Stimulated activated CD8-positive, alpha-beta memory T cell treated with anti-CD3 and anti-CD28 coated beads, Interleukin-15, amount 100 ng/mL, for 24 hours (primary cell): ENCODE results near the gene PKD1.
"Not testable (repeated sequence)": the region's sequence is repeated elsewhere in the genome, so short reads cannot be mapped to it uniquely, and the experiment has no call there.

Source experiments
- DNase-seq: peaks from one replicate; pipeline ENCODE4 v3.0.0-alpha.2; 2020; ENCODE audit warnings: low read depth

PKD1 gene

DNA sequence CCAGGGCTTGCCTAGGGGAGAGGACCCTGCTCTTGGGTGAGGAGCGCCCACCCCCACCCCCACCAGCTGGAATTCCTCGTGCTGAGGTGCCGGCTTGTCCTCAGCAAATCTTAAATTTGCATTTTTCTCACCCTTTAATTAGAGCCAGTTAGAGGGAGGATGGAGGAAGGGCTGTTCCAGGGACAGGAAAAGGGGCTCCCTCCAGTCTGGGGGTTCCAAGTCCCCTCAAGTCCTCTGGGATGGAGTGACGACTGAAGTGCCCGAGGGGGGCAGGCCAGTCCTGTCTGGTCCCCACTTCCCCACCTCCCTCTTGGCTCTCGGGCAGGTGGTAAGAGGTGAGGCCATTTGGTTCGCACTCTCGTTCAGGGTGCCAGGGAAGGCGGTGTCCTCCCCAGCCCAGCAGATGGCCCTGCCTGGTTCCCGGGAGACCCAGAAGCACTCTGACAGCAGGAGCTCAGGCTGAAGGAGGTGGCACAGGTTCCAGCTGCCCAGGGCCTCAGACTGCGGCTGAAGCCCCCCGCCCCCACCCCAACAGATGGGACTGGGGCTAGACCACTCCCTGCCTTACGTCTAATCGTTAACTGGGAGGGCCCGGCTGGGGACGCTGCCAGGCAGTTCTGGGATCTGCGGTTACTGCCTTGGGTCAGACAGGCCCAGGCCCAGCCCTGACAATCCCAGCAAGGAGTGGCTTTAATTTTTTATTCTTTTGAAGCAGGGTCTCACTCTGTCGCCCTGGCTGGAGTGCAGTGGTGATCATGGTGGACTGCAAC is 14.9 kb upstream of the PKD1 start:
- no peak for DNase-seq

DNA sequence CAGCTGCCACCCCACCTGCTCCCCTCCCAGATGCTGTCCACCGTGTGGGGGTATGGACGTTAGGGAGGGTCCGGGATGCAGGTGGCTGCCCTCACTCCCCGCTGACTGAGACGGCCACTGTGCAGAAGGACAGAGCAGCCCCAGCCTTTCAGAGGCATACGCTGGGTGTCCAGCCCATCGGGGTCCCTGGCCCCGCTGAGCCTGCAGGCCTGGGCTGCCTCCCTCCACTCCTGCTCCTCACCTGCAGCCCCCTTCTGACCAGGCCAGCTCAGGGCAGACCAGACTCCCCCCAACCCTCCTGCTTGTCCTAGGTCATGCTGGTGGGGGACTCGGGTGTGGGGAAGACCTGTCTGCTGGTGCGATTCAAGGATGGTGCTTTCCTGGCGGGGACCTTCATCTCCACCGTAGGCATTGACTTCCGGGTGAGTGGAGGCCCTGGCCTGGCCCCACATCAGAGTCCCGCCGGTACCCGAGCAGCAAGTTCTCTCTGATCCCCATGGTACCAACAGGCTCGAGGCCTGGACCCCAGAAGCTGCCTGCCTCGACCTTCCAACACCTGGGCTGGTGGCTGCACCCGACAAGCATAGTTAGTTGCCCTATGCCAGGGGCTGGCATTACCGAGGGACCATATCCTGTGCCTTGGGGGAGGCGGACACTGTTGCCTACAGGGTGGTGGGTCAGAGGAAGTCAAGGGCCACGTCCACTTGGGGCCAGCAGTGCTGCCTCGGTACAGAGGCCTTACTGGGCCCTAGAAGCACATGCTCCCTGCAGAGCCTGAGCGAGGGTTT is 14.1 kb upstream of the PKD1 start:
- no peak for DNase-seq

DNA sequence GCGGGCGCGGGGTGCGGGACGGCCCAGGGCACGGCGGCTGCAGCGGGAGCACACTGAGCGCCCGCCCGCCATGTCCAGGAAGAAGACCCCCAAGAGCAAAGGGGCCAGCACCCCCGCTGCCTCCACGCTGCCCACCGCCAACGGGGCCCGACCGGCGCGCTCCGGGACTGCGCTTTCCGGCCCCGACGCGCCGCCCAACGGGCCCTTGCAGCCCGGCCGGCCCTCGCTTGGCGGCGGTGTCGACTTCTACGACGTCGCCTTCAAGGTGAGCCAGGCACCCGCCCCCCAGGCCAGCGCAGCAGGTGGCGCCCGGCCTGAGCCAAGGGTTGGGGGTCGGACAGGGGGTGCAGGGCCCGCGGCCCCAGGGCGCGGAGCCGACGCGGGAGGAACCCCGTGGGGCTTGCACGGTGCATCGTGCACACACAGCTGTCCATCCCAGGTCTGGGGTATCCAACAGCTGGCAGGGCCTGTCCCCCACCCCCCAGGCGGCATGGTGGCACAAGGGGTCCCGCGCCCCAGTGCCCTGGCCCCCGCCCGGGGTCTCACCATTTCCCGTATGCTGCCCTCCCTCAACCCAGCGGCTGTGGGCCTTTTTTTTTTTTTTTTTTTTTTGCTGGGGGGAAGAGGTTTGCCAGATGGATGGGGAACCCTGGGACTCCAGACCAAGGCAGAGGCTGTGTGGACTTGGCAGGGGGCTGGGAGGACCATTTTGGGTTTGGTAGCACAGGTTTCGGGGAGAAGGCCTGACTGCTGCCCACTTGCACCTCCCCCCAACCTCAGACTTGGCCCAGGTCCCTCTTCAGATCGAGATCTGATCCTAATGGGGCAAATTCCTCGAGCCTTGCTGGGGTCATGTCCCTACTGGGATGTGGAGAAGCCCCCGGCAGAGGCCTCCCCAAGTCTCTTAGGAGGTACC is 13.3 kb upstream of the PKD1 start:
- no peak for DNase-seq

DNA sequence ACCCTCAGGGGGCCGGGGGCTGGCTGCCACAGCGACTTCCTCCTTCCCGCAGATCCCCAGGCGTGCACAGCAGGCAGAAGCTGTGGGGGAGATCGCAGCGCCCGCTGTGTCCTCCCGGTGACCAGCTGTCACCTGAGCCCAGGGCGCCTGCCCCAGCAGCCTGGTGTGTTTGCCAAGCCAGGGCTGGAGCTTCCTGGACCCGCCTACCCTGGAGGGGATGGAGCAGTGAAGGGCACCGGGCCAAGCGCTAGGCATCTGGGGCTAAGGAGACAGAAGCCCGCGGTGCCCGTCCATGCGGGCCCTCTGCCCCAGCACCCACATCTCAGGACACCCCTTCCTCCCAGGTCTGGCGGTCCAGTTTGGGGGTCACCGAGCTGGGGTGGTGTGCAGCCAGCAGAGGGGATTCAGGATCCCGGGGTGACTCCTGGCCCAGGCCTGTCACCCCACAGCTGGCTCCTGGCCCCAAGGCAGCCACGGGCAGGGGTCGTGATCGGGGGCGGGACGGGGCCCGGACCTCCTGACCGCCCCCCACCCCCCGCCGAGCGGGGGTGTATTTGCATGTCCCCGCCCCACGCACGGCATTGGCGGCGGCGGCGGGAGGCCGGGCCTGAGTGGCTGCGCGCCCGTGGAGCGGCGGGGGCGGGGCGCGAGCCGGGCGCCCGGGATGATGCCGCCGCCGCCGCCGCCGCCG is 12.4 kb upstream of the PKD1 start, which contains the start of gene RAB26:
RAB26 (plus strand) TSS at position 645 of the 691 bp plus-strand sequence. CDS start 159 bp downstream, outside the sequence.
- DNase-seq: peak; percentile 35

DNA sequence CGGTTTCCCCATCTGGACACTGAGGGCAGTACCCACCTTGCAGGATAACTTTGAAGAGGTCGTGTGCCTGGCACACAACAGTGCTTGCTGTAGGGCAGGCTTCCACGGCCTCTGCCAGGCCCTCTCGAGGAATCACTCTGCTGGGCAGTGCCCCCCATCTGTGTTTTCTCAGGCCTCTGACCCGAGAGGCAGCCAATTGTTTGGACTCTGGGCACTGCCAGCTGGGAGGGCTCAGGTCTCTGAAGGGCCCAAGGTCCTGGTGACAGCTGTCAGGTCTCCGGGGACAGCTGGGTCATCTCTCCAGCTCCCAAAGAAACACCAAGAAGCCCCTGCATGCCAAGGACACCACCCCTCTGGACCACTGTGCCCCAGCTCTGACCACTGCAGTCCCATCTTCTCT is 11.7 kb upstream of the PKD1 start:
- DNase-seq: no peak

DNA sequence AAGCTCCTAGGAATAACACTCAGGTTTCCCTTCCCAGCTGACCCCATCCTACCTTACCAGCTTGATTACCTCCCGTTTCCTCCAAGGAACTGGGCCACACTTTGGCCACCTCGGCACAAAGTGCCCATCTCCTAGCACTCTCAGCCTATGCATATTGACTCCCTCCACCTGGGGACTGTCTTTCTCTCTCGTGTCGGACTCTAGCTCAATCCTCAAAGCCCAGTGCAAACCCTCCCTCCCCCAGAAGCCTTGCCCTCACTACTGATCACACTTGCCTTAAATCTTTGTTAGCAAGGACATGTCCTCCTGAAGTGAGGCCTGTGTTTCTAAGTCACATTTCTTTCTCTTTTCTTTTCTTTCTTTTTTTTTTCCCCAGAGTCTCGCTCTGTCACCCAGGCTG is 10.1 kb upstream of the PKD1 start:
- no peak for DNase-seq

DNA sequence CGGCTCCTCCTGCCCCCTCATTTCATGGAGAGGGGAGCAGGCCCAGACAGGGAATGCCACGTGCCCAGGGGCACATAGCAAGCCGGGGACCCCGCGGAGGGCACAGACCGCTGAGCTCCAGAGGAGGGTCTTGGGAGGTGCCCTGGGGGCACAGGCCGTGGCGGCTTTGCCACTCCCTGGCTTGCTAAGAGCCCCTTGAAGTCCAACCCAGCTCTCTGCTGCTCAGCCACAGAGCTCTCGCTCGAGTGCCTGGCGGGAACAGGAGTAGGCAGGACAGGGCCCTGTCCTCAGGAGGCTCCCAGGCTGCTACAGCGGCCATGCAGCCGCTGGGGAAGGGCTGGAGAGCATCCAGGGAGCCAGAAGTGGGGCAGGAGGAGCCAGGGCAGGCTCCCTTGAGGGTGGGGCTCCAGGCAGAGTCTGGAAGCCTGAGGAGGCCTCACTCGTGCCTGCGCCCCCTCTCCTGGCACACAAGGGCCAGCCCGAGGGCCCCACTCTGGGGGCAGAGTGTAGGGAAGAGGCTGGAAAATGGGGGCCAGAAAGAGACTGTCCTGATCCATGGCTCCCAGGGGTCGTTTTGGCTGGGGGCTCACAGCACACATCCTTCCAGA is 8.3 kb upstream of the PKD1 start:
- no peak for DNase-seq

DNA sequence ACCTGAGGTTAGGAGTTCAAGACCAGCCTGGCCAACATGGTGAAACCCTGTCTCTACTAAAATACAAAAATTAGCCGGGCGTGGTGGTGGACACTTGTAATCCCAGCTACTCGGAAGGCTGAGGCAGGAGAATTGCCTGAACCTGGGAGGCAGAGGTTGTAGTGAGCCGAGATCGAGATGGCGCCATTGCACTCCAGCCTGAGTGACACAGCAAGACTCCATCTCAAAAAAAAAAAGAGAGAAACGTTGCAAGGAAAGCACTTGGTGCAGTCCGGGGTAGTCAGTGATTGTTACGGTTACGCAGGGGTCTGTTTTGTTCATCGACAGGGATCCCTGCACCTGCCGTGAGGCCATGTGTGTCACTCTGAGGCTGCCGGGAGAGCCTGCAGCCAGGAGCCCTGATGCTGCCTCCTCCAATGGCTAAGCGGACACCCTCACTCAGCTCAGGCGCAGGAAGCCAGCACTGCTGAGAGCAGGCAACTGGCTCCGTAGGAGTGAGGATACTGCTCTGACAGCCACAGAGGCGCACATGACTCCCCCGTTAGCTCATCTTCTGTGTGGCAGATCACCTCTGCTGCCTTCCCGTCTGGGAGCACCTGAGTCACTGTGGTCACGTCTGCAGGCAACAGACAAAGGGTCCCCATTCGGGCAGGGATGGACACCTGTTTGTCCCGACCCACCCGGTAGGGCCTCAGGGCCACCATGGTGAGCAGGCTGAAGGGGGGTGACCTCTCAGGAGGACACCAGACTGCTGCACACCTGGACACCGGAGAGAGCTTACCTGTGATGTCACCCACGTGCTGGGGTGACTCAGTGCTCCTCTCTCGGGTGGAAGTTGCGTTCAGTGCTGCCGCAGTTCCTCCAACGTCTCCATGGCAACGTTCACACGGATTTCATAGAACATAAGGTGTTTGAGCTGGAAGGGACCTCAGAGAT is 7.5 kb upstream of the PKD1 start:
- no peak for DNase-seq

DNA sequence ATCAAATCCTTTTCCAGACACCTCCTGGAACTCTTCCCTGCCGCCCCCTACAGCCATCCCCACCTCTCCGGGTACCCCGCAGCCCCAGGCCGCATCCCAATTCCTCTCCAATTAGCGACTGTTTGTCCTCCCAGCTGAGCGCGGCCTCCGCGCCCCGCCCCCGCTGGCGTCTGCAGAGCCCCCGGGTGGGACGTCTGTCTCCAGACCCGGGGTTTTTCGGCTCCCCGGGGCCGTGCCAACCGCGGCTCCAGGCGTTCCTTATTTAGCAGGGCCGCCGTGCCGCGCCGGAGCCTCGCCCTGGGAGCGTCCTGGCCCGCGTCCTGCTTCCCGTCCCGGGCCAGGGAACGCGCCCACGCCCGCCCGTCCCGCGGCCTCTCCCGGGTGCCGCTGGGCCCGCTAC is 627 bp downstream of the PKD1 start:
- DNase-seq: not testable (repeated sequence)

DNA sequence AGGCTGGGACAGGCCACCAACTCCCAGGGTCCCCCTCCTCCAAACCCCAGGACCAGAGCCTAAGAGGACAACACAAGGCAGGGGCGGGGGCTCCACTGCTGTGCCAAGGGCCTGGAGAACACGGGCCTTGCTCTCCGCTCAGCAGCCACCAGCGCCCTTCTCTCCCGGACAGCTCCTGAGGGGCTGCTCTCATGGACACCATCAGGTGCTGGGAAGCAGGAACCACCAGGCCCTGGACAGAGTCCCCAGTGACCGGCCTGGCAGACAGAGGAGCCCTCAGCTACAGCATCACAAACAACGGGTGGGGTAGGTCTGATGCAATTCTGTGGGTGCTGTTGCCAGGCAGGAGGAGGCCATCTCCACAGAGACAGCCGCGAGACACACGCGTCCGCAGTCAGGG is 1.9 kb downstream of the PKD1 start:
- not testable (repeated sequence) for DNase-seq

DNA sequence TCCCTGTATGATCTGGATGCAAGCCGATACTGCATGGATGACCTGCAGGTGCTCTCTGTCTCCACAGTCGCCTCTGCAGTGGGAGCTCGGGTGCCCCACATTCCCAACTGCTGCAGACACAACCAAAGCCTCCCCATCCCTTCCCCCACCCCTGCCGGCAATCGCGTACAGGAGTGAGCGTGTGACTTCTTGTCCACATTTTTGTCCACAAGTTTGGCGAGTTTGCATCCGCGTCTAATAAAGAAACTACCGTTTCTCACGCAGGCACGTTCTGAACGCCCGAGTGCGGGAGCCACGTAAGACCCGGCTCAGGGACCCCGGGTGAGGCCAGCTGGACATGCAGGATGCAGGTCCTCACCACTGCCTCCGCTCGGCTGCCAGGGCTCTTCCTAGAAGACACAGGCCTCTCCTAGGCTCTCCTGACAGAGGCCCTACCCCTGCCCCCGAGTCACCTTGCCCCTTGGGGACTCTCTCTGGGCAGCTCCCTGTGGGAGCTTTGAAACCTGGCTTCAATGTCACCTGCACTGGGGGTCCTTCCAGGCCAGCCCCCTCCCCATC is 5.7 kb downstream of the PKD1 start:
- DNase-seq: not testable (repeated sequence)

DNA sequence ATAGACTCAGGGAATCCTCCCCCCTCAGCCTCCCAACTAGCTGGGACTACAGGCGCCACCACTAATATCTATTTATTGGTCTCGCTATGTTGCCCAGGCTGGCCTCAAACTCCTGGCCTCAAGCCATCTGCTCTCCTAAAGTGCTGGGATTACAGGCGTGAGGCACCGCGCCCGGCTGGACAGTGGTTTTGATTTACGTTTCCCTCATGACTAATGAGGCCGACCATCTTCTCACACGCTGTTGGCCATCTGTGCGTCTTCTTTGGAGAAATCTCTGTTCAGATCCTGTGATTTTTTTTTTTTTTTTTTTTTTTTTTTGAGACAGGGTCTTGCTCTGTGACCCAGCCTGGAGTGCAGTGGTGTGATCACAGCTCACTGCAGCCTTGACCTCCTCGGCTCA is 6.4 kb downstream of the PKD1 start:
- DNase-seq: not testable (repeated sequence)

DNA sequence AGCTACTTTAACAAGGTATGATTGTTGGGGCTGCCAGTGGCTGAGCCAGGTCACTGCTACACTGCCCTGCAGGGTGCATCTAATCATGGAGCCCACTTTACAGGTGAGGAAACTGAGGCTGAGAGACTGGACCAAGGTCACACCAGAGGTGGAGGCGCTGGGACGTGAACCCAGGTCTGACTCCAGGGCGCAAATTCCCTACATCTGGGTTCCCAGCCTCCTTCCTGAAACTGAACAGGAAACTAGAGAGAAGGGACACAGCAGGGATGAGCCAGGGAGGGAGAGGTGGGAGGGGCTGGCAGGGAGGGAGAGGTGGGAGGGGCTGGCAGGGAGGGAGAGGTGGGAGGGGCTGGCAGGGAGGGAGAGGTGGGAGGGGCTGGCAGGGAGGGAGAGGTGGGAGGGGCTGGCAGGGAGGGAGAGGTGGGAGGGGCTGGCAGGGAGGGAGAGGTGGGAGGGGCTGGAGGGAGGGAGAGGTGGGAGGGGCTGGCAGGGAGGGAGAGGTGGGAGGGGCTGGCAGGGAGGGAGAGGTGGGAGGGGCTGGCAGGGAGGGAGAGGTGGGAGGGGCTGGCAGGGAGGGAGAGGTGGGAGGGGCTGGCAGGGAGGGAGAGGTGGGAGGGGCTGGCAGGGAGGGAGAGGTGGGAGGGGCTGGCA is 7.9 kb downstream of the PKD1 start:
- not testable (repeated sequence) for DNase-seq

DNA sequence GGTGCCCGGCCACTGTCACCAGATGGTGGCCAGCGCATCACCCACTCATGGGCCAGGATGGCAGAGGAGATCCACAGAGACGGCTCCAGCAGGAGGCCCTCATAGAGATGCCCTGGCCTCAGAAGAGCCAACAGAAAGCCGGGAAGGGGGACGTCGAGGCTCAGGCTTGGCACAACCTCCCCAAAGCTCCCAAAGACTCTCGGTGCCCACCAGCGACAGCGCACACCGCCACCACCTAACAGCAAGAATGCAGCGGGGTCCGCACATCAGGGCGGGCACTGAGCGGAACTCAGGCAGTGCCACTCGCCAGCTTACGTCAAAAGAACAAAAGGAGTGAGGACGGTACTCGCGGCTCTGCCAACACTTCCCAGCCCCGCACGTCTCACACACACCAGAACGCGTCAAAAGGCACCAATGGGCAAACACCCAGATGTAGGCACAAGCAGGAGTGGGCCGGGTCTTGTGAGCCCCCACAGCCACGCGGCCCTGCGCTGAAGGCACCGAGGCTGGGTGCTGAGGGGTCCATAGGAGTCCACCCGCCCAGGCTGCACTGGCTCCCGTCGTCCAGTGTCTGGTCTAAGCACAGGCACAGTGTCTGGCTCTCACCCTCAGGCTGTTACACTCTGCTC is 8.7 kb downstream of the PKD1 start:
- not testable (repeated sequence) for DNase-seq

DNA sequence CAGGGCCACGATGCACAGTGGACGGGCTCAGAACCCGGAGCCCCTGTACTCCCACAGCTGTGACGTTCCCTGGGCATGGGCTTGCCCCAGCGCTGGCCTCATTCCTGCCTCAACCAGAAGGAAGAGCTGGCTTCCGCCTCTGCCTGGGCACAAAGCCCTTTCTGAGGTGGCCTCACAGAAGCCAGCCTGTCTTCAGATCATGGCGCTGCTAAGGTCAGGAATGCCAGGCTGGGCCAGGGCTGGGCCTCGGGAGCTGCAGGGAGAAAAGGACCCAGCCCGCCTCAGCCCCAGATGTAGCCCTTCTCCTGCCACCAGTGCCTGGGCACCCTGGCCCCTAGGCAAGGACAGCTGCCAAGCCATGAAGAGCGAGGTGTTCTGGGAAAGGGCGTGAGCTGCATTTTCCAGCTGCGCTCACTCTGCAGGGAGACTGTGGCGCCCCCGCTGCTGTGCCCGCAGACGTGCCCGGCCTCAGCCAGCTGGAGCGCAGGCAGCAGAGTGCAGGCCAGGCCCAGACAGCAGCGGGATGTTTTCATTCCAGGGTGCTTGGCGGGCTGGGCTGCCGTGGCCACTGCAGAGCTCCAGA is 9.4 kb downstream of the PKD1 start:
- DNase-seq: not testable (repeated sequence)

DNA sequence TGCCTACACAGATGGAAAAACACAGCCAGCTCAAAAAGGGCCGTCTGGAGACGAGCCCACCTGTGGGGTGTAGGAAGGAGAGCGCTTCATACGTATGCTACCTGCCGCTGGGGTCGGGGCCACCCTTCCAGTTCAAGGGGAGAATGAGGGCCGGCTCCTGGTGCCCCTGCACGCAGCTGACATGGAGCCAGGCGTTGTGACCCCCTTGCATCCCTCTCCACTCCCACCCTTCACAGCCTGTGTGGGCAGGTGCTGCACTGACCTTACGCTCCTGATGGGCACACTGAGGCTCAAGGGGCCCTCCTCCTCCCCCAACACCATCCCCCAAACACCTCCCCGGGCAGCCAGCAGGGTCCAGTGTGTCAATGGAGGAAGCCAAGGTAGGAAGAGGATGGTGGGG is 10.1 kb downstream of the PKD1 start:
- not testable (repeated sequence) for DNase-seq

DNA sequence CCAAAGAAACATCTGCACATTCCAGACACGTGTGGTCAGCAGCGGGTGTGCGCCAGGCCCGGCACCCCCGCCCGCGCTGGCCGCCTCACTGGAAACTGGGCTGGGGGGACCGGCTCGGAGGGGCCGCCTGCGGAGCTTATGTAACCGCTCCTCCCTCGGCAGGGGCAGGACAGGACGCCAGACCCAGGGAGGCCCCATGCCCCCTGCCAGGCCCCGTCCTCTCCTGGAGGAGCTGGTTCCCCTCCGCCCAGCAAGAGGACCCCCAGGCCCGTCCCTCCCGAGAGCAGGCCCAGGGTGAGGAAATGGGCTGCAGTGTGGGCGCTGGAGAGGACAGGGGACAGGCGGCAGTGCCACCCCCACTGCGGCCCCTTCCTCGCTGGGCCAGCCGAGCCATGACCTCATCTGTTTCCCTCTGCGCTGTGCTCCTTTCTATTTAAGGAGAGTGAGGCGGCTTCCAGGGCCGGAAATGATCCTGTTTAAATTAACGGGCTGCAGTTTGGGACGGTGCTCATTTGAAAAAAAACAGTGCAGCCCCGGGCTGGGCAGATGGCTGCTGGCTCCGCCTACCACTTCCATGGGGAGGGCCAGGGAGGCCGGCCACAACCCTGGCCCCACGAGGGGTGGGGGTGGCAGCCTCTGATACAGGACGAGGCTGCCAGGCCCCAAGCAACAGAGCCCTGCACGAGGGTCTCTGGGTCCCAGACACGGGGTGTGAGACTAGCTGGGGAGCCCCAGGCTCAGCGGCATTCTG is 10.8 kb downstream of the PKD1 start:
- DNase-seq: not testable (repeated sequence)

DNA sequence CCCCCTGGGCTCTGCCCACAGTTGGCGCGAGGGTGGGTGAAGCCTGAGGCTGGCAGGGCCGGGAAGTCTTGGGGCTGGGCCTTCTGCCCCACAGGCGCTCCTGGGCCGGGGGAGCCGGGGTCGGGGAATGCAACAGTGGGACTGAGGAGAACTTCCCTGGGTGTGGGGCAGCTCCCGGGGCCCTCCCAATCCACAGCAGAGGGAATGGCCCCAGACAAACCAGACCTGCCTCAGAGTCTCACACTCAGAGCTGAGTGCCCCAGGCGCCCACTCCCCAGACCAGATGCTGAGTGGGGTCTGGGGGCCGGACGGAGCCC is 11.4 kb downstream of the PKD1 start:
- DNase-seq: not testable (repeated sequence)
